Putamen (tissue), 1 donor: Measurements from ENCODE around the gene RNU5B-1.
A peak's percentile ranks its signal among the peaks of the same experiment; 100 is the strongest.

Experiments used
- DNase-seq: peaks from one replicate; pipeline ENCODE4 v3.0.0-alpha.2; 2016; ENCODE audit warnings: low spot score

Gene RNU5B-1

DNA sequence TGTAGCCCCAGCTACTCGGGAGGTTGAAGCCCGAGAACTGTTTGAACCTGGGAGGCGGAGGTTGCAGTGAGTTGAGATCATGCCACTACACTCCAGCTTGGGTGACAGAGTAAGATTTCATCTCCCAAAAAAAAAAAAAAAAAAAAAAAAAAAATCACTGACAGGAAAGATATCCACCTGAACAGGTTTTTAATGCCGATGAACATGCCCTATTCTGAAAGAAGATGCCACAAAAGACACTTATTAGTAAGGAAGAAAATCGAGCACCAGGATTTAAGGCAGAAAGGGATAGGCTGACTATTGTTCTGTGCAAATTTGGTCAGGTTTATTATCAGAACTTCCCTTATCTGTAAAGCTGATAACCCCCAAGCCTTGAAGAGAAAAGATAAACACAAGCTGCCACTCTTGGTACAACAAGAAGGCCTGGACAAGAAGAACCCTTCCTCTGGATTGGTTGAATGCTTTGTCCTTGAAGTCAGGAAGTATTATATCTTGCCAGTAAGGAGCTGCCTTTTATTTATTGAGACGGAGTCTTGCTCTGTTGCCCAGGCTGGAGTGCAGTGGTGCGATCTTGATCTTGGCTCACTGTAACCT is 15.1 kb upstream of the RNU5B-1 start:
- DNase-seq: no peak

DNA sequence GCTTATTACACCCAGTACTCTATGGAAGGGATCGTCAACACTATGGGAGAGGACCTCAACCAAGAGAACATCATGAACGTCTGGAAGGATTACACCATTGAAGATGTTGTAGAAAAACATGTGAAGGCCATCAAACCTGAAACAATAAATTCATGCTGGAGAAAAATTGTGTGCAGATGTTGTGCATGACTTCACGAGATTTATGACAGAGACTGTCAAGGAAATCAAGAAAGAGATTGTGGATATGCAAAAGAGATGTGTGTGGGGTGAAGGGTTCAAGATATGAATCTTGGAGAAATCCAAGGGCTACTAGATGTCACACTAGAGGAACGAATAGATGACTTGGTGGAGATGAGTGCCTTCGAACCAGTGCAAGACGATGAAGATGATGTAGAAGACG is 14.2 kb upstream of the RNU5B-1 start:
- no peak for DNase-seq

DNA sequence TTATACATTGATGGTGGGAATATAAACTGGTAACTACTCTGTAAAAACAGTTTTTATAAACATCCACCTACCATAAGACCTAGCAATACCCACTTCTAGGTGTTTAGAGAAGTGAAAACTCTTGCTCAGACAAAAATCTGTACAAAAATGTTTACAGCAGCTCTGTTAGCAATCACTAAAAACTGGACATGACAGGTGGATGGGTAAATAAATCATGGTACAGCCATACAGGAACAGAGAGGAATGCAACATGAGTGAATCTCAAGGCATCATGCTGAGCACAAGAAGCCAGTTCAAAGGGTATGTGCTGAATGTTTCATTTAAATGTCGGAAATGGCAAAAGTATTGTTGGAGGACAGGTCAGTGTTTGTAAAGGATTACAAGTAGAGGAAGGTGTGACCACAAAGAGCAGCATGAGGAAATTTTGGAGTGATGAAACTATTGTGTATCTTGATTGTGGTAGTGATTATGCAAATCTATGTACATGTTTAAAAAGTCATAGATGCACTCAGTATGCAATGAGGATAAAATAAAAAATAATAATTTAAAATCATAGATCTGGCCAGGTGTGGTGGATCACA is 11.4 kb upstream of the RNU5B-1 start:
- DNase-seq: no peak

DNA sequence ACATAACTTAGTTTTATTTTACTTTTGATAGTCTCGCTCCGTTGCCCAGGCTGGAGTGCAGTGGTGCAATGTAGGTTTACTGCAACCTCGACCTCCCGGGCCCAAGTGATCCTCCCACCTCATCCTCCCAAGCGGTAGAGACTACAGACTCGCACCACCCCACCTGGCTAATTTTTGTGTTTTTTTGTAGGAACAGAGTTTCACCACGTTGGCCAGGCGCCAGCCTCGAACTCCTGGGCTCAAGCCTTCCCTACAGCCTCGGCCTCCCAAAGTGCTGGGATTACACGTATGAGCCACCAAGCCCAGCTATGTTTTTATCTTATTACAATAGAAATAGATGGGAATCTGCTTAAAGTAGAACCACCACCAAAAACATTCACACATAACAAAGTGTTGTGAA is 5.7 kb upstream of the RNU5B-1 start:
- no peak for DNase-seq

DNA sequence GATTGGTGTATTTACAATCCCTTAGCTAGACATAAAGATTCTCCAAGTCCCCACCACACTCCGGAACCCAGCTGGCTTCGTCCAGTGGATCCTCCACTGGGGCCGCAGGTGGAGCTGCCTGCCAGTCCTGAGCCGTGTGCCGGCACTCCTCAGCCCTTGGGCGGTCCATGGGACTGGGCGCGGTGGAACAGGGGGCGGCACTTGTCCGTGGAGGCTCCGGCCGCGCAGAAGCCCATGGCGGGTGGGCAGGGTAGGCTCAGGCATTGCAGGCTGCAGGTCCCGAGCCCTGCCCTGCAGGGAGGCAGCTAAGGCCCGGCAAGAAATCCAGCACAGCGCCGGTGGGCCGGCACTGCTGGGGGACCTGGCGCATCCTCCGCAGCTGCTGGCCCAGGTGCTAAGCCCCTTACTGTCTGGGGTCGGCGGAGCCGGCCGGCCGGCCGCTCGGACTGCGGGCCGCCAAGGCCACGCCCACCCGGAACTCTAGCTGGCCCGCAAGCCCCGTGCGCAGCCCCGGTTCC is 3.5 kb upstream of the RNU5B-1 start:
- no peak for DNase-seq

DNA sequence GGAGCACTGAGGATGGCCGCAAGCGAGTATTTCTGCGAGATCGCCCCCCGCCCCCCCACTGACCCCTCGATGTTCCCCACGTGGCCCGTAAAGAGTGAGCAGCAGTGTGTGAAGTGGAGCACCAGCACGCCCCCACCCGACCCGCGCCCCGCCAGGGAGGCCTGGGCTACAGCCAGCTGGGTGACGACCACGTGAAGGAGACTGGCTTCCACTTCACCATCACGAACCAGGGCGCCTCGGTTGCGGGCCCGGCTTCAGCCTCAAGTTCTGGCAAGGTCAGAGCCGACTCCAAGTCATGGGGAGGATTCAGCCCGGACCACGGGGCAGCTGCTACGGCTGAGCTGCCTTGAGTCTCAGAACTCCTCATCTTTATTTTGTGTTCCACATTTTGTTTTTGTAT is 2.4 kb upstream of the RNU5B-1 start:
- DNase-seq: no peak

DNA sequence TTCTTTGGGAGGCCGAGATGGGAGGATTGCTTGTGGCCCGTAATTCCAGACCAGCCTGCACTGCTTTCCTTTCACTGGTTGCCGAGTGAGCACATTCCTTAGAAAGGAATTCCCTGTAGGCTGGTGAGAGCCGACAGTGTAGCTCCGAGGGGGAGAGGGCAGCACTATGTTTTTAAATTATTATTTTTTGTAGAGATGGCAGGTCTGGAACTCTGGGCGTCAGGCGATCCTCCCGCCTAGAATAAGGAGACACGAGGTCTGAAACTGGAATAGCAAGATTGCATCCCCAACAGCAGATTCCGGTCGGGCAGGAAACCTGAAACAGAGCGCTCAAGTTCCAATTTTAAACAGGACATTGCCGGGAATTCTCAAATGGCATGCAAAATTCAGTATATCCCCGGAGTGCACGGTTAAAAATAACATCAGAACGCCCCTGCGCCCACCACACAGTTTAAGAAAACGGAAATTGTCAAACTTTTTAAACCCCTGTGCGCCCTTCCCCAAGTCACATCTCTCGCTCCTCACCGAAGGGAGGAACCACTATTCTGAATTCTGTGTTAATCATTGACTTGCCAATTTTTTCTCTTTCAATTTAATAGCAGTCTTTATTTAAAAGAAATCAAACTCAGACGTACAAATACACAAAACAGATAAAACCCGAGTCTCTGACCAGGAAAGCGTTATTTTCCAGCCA is 643 bp upstream of the RNU5B-1 start:
- DNase-seq: peak; percentile 73

DNA sequence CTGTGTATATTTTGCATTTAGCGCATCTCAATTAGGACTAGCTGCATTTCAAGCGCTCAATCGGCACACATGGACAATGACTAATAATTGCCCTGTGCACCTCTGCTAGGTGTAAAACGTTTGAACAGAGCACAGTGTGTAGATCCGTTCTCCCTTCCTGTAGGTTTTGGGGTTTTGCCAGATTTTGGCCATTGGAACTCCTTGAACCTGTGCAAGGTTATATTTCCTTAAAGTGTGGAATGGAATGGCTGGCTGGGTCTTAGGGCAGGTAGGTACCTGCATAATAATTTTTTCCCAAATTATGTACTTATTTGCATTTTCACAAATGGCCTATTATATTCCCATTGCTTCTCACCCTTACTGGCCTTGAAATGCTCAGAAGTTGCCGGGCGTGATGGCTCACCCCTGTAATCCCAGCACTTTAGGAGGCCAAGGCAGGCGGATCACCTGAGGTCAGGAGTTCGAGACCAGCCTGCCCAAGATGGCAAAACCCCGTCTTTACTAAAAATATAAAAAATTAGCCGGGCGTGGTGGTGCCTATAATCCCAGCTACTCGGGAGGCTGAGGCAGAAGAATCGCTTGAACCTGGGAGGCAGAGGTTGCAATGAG is 777 bp downstream of the RNU5B-1 start:
- no peak for DNase-seq

DNA sequence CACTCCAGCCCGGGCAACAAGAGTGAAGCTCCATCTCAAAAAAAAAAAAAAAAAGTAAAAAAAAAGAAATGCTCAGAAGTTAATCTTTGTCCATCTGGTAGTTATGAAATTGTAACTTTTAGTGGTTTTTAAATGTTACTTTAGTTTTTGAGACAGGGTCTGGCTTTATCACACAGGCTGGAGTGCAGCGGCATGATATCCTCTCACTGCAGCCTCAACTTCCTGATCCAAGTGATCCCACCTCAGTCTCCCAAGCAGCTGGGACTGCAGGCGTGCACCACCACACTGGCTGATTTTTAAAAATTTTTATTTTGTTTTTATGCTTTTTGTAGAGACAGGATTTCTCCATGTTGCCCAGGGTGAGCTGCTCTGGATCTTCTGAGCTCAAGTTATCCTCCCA is 1.3 kb downstream of the RNU5B-1 start:
- no peak for DNase-seq

DNA sequence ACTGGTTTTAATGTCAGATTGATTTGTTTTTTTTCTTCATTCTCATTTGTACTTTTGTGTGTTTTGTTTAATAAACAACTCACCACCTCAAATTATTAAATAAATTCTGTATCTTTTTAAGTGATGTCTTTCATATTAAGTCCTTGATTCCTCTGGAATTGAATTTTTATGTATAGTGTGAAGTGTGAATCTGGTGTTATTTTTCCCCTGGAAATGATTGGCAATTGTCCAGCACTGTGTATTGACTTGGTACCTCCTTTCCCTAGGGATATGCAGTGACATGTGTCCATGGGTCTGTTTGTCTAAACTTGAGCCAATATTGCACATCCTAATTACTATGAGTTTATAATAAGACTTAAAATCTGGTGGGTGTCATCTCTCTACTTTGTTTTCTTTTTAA is 2.1 kb downstream of the RNU5B-1 start:
- no peak for DNase-seq

DNA sequence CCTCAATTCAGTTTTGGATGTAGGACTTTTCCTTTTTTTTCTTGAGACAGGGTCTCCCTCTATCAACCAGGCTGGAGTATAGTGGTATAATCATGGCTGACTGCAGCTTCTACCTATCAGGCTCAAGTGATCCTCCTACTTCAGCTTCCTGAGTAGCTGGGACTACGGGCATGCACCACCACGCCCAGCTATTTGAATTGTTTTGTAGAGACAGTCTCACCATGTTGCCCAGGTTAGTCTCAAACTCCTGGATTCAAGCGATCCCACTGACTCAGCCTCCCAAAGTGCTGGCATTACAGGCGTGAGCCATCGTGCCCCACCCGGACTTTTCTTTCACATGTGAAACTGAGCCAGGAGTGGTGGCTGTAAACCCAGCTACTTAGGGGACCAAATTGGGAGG is 3.5 kb downstream of the RNU5B-1 start:
- DNase-seq: no peak

DNA sequence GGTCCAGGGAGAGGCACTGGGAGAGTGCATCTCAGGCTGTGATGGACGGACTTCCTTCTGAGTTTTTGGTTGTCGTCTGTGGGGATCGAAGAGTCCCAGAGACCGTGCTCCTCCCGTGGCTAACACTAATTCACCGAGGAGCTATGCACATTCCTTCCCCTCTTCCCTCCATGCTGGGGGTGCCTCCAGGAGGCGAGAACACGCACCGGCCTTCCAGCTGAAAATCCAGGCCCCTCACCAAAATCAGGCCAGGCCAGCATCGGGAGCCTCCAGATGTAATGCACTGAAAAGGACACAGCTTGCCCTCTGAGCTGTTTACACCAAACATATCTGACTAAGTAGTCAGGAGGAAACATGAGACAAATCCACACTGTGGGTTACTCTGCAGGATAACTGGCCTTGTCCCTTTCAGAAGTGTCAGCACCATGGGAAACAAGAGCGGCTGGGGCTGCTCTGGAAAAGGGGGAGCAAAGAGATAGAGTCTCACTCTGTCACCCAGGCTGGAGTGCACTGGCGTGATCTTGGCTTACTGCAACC is 5.5 kb downstream of the RNU5B-1 start:
- DNase-seq: no peak

DNA sequence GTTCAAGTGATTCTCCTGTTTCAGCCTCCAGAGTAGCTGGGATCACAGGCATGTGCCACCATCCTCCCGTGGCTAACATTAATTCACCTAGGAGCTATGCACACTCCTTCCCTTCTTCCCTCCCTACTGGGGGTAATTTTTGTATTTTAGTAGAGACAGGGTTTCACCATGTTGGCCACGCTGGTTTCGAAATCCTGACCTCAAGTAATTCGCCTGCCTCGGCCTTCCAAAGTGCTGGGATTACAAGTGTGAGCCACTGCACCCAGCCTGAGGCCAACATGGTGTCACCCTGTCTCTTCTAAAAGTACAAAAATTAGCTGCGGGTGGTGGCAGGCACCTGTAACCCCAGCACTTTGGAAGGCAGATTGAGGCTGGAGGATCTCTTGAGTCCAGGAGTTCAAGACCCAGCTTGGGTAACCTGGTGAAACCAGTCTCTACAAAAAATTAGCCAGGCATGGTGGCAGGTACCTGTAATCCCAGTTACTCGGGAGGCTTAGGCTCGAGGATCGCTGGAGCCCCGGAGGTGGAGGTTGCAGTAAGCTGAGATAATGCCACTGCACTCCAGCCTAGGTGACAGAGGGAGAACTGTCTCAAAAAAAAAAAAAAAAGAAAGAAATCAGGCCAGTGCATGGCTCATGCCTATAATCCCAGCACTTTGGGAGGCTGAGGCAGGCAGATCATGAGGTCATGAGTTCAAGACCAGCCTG is 6.1 kb downstream of the RNU5B-1 start:
- DNase-seq: no peak

DNA sequence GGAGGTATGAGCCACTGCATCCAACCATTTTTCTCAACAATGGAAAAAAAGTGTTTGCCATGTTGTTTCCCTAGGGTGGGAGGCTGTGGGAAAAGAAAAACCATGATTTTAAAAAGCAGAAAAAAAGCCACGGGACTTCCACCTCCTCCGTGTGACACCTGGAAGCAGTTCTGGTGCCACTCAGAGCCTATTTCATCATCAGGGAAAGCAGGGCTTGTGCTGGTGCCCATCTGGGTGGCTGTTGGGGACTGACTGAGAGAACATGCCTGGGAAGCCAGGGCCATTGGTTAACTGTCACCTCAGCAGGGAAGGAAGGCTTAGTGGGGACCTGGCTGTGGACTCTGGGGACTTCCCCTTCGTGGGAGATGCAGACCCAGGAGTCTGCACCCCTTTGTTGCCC is 7.3 kb downstream of the RNU5B-1 start:
- no peak for DNase-seq

DNA sequence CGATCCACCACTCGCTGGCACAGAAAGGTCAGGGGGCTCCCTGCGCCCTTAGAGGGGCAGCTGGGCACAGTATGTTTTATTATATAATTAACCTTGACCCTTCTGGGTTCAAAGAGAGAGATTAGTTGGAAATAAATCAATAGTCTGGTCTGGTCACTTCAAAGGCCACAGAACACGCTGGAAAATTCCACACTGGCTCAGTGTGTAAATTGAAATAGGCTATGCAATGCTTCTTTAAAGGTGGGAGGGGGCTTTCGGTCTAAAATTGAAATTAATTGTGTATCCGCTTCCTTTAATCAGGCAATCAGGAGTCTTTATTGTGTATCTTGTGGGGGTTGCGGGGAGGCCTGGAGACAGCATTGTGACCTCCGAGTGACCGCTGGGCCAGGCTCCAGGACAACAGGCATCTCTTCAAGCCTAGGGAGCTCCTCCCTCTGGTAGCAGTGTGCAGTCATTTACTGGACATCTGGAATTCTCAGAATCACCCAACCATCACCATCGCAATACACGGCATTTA is 8.0 kb downstream of the RNU5B-1 start:
- peak; percentile 74 for DNase-seq

DNA sequence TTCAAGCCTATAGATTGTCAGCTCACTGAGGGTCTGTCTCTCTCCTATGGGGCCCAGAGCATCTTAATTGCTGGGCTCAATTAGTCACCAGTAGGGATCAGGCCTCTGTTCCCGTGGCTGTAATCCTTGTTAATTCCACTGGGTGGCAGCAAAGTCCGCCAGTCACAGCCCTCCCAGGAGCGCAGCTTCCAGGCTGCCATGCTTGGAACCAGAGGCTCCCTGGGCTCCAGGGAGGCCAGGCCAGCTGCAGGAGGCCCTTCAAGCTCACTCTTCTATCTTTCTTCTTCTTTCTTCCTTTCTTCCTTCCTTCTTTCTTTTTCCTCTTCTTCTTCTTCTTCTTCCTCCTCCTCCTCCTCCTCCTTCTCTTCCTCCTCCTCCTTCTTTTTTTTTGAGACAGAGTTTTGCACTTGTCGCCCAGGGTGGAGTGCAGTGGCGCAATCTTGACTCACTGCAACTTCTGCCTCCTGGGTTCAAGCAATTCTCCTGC is 14.4 kb downstream of the RNU5B-1 start:
- DNase-seq: peak; percentile 82

DNA sequence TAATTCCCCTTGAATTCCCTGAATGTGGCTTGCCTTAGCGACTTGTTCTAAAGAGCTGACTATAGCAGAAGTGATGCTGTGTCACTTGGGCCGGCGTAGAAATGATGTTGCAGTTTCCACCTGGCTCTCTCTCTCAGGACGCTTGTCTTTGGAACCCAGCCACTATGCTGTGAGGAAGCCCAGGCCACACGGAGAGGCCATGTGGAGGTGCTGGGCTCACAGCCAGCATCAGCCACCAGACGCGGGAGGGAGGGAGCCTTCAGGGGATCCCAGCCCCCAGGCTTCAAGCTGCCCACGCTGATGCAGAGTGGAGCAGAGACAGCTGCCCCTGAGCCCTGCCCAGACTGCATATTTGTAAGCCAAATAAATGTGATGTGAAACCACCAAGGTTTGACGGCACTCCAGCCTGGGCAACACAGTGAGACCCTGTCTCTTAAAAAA is 18.6 kb downstream of the RNU5B-1 start:
- no peak for DNase-seq

DNA sequence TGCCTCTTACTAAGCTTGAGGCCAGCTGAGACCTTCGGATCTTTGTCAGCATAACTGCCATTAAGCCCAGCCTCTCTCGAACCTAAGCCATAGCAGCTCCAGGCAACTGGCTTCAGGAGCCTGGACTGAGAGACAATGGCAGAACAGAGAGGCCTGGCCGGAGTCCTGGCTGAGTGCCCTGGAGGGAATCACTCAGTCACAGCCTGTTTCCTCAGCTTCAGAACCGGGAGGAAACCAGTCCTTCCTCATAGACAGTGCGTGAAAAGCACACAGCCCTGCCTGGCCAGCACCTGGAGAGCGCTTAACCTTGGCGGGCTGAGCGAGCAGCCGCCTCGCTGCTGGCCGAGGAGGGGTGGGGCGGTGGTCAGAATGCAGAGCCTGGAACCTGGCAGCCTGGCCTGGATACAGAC is 21.6 kb downstream of the RNU5B-1 start:
- DNase-seq: peak; percentile 67

DNA sequence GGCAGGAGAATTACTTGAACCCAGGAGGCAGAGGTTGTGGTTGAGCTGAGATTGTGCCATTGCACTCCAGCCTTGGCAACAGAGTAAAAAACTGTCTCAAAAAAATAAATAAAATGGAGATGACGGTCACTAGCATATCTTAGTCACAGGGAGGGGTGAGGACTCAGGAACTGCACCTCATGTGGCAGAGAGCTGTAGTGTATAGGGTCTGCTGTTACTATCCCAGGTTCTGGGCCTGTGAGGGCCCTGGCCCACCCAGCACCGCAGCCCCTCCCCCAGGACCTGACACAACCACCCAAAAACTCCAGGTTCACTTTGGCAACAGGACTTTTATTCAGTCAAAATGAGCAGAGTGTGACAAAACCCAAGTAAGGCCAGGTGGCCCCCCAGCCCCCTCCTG is 22.3 kb downstream of the RNU5B-1 start:
- no peak for DNase-seq

DNA sequence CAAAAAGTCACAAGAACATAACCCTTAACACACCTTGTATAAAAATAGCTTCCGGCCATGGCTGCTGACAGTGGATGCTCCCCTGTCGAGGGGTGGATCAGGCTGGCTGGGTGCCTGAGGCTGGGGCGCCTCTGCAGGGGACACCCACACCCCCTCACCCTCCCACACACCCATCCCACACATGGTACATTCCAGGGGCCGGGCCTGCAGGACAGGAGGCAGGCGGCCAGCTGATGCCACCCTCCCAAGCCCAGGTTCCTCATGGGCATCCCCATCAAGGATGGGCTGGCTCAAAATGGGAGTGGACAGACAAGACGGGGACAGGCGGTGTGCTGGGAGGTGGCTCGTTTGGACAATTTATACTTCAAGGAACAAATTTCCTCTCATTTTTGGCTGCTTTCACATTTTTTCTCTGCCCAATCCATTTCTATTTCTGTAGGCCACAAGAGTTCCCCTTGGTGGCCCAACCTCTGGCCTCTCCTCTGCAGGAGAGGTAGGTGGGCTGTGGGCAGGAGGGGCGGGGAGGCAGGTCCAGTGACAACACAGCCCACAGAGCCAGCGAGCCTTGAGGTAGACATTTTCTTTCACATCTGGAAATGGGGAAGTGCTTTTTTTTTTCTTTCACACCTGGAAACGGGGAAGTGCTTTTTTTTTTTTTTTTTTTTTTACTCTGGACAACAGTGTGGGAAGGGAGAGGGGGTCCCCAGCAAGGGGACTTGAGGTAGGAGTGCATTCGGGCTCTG is 23.3 kb downstream of the RNU5B-1 start:
- no peak for DNase-seq
